H1 (cell line): ENCODE results near the gene IRAK3. TPM values are rescaled to one million over a fixed set of nuclear protein-coding genes. Genes with fewer than 3 reads are reported as not detected.
A peak's percentile ranks its signal among the peaks of the same experiment; 100 is the strongest.

Experiments used
- CTCF ChIA-PET: fragments of 300-600 bp; sonication (Branson Sonifier 250); formaldehyde crosslinking; loops from one replicate; lab custom pipeline; 2021; ENCODE audit not compliant: partially characterized antibody; lab: Charles Lee
- POLR2A ChIA-PET: fragments of 300-600 bp; sonication (Branson Sonifier 250); formaldehyde crosslinking; loops from one replicate; lab custom pipeline; 2021; ENCODE audit warnings: inconsistent platforms; ENCODE audit not compliant: partially characterized antibody; lab: Charles Lee
- DNase-seq, 2 experiments: peaks; one replicate each; pipeline versions ENCODE4 v3.0.0 to v3.0.0-alpha.2; 2010 to 2022; ENCODE audit warnings: low spot score in 2 of 2, low read depth in 1 of 2, mixed read lengths in 1 of 2
- FAIRE-seq: peaks from 2 replicates; lab custom pipeline; 2011; peaks lifted over from hg19 to GRCh38; lab: Jason Lieb, UNC
- H2AFZ ChIP-seq: 2 replicates; pipeline ENCODE4 v1.8.1; 2012; ENCODE audit warnings: low read length, inconsistent platforms
- H2AK5ac ChIP-seq: 2 replicates; pipeline ENCODE4 v1.6.1; 2013; ENCODE audit warnings: low read depth, low read length
- H2BK120ac ChIP-seq: replicated peaks from 2 replicates; pipeline ENCODE3; 2013; ENCODE audit warnings: low read depth, low read length, inconsistent platforms
- H2BK12ac ChIP-seq: 2 replicates; pipeline ENCODE4 v1.6.1; 2013; ENCODE audit warnings: low read depth, low read length
- H2BK15ac ChIP-seq: 2 replicates; pipeline ENCODE4 v1.6.1; 2013; ENCODE audit warnings: low read length
- H2BK20ac ChIP-seq: 2 replicates; pipeline ENCODE4 v1.6.1; 2013; ENCODE audit warnings: low read length
- H2BK5ac ChIP-seq: 2 replicates; pipeline ENCODE4 v1.6.1; 2013; ENCODE audit warnings: low read depth, low read length
- H3K14ac ChIP-seq: 2 replicates; pipeline ENCODE4 v1.6.1; 2013; ENCODE audit warnings: inconsistent platforms; ENCODE audit not compliant: insufficient read length
- H3K18ac ChIP-seq: 2 replicates; pipeline ENCODE4 v1.6.1; 2013; ENCODE audit warnings: low read length; ENCODE audit errors: extremely low read depth
- H3K23ac ChIP-seq: 2 replicates; pipeline ENCODE4 v1.6.1; 2013; ENCODE audit warnings: inconsistent platforms; ENCODE audit not compliant: insufficient read length
- H3K23me2 ChIP-seq: 2 replicates; pipeline ENCODE4 v1.6.1; 2013; ENCODE audit warnings: low read depth, low read length
- H3K27ac ChIP-seq: 2 replicates; pipeline ENCODE4 v1.6.1; 2011; ENCODE audit warnings: low read depth, low read length, inconsistent platforms
- H3K27me3 ChIP-seq, 4 experiments: replicated peaks in 1 of 4; 1 replicate in 1 of 4; 2 replicates in 3 of 4; pipeline versions ENCODE4 v1.6.1 to v1.8.1; 2011 to 2013; ENCODE audit warnings: low read length in 3 of 4, mild to moderate bottlenecking in 3 of 4, inconsistent platforms in 2 of 4, mixed read lengths in 2 of 4, moderate library complexity in 1 of 4; ENCODE audit not compliant: control insufficient read depth in 3 of 4, insufficient read depth in 3 of 4; ENCODE audit errors: extremely low read depth in 1 of 4
- H3K36me3 ChIP-seq, 4 experiments: 2 replicates each; pipeline versions ENCODE4 v1.6.1 to v1.8.1; 2011 to 2013; ENCODE audit warnings: mild to moderate bottlenecking in 4 of 4, low read length in 3 of 4, moderate library complexity in 2 of 4, control low read depth in 1 of 4, inconsistent platforms in 1 of 4; ENCODE audit not compliant: insufficient read depth in 4 of 4, control insufficient read depth in 2 of 4
- H3K4ac ChIP-seq: replicated peaks from 2 replicates; pipeline ENCODE3; 2013; ENCODE audit warnings: low read length, low read depth, mixed read lengths, inconsistent platforms; ENCODE audit not compliant: insufficient read length
- H3K4me1 ChIP-seq, 4 experiments: replicated peaks in 1 of 4; 1 replicate in 1 of 4; 2 replicates in 3 of 4; pipeline versions ENCODE4 v1.6.1 to v1.8.1; 2011 to 2013; ENCODE audit warnings: low read length in 3 of 4, inconsistent platforms in 2 of 4, mixed read lengths in 1 of 4; ENCODE audit not compliant: insufficient read depth in 4 of 4, control insufficient read depth in 3 of 4
- H3K4me2 ChIP-seq, 2 experiments: 2 replicates each; pipeline versions ENCODE4 v1.6.1 to v1.8.1; 2011 to 2013; ENCODE audit warnings: low read depth in 2 of 2, low read length in 2 of 2, control low read depth in 1 of 2, inconsistent platforms in 1 of 2, mild to moderate bottlenecking in 1 of 2; ENCODE audit not compliant: insufficient read depth in 1 of 2
- H3K4me3 ChIP-seq, 4 experiments: fragments of 200-600, 300-600 bp in 1 of 4; sonication (generic), shearing (Covaris generic), sonication (Bioruptor Twin) in 1 of 4; 2 replicates each; pipeline versions ENCODE4 v1.5.1 to v1.8.1; 2011 to 2016; ENCODE audit warnings: low read length in 4 of 4, low read depth in 3 of 4, control low read depth in 2 of 4, inconsistent platforms in 2 of 4, mild to moderate bottlenecking in 2 of 4, mixed read lengths in 1 of 4, moderate library complexity in 1 of 4; ENCODE audit not compliant: insufficient read depth in 2 of 4; ENCODE audit errors: extremely low read depth in 1 of 4
- H3K56ac ChIP-seq: replicated peaks from 2 replicates; pipeline ENCODE3; 2013; ENCODE audit warnings: low read depth, mild to moderate bottlenecking, mixed read lengths, low read length, inconsistent platforms; ENCODE audit not compliant: insufficient read length
- H3K79me1 ChIP-seq: 2 replicates; pipeline ENCODE4 v1.6.1; 2013; ENCODE audit warnings: low read depth, low read length, control low read depth
- H3K79me2 ChIP-seq, 2 experiments: 2 replicates each; pipeline versions ENCODE4 v1.6.1 to v1.8.1; 2012 to 2013; ENCODE audit warnings: low read length in 2 of 2, mild to moderate bottlenecking in 2 of 2, inconsistent platforms in 1 of 2; ENCODE audit not compliant: insufficient read depth in 2 of 2, control insufficient read depth in 1 of 2
- H3K9ac ChIP-seq, 4 experiments: replicated peaks in 1 of 4; 1 replicate in 1 of 4; 2 replicates in 3 of 4; pipeline versions ENCODE4 v1.6.1 to v1.8.1; 2011 to 2013; ENCODE audit warnings: low read depth in 3 of 4, low read length in 3 of 4, control low read depth in 2 of 4, mild to moderate bottlenecking in 2 of 4, moderate library complexity in 2 of 4, inconsistent platforms in 1 of 4; ENCODE audit errors: extremely low read depth in 1 of 4
- H3K9me3 ChIP-seq, 2 experiments: 2 replicates each; pipeline versions ENCODE4 v1.6.1 to v1.8.1; 2012 to 2013; ENCODE audit warnings: mild to moderate bottlenecking in 2 of 2, moderate library complexity in 2 of 2, control low read depth in 1 of 2, inconsistent platforms in 1 of 2, low read depth in 1 of 2, low read length in 1 of 2, mixed read lengths in 1 of 2; ENCODE audit not compliant: insufficient read depth in 2 of 2
- H4K20me1 ChIP-seq, 2 experiments: replicated peaks in 1 of 2; 2 replicates each; pipeline versions ENCODE3 to v1.8.1; 2011 to 2013; ENCODE audit warnings: inconsistent platforms in 2 of 2, low read length in 2 of 2, mild to moderate bottlenecking in 1 of 2; ENCODE audit not compliant: insufficient read depth in 2 of 2, control insufficient read depth in 1 of 2
- H4K5ac ChIP-seq: 2 replicates; pipeline ENCODE4 v1.6.1; 2013; ENCODE audit warnings: low read length, low read depth, mixed read lengths, inconsistent platforms; ENCODE audit not compliant: insufficient read length
- H4K8ac ChIP-seq: 2 replicates; pipeline ENCODE4 v1.8.0; 2013; ENCODE audit warnings: mild to moderate bottlenecking, moderate library complexity, low read length, inconsistent platforms; ENCODE audit not compliant: insufficient read depth; ENCODE audit errors: extremely low read depth
- H4K91ac ChIP-seq: replicated peaks from 2 replicates; pipeline ENCODE3; 2013; ENCODE audit warnings: low read length, mixed read lengths, inconsistent platforms; ENCODE audit not compliant: insufficient read length
- BCL11A ChIP-seq, 2 experiments: IDR thresholded peaks; one replicate each; pipeline ENCODE4 v1.6.1; 2011; ENCODE audit warnings: low read depth in 2 of 2, low read length in 2 of 2, mild to moderate bottlenecking in 2 of 2
- CTBP2 ChIP-seq: IDR thresholded peaks from 2 replicates; pipeline ENCODE4 v1.7.0; 2011; ENCODE audit warnings: borderline replicate concordance, mild to moderate bottlenecking, moderate library complexity, mixed read lengths, low read length; ENCODE audit not compliant: insufficient read depth, insufficient read length
- MAX ChIP-seq: IDR thresholded peaks from 2 replicates; pipeline ENCODE4 v1.6.1; 2012; ENCODE audit warnings: inconsistent platforms
- SIX5 ChIP-seq: IDR thresholded peaks from 2 replicates; pipeline ENCODE4 v1.6.1; 2011; ENCODE audit warnings: mild to moderate bottlenecking, low read depth, low read length
- SP2 ChIP-seq: IDR thresholded peaks from 2 replicates; pipeline ENCODE4 v1.6.1; 2012; ENCODE audit warnings: mild to moderate bottlenecking, low read length, inconsistent platforms
- SUZ12 ChIP-seq: fragments of 200-600 bp; sonication (generic); IDR thresholded peaks from 2 replicates; pipeline ENCODE4 v1.6.1; 2012; ENCODE audit warnings: mild to moderate bottlenecking, inconsistent platforms, low read length, moderate library complexity, mixed read lengths
- WGBS, 2 experiments: shearing (Covaris generic) in 1 of 2; methylation state at CpG; one replicate each; pipeline versions ENCODE4 v1.1.6 to v1.1.7; 2013 to 2015; ENCODE audit warnings: low lambda C conversion rate in 2 of 2, mixed read lengths in 2 of 2, inconsistent platforms in 1 of 2, low coverage in 1 of 2, missing lambda C conversion rate in 1 of 2; ENCODE audit not compliant: insufficient replicate concordance in 2 of 2, insufficient coverage in 1 of 2, insufficient read length in 1 of 2; ENCODE audit errors: extremely low coverage in 1 of 2, missing lambda C conversion rate in 1 of 2; 5-methylcytosine and 5-hydroxymethylcytosine counted together
- polyA plus RNA-seq, 7 experiments: library from polyadenylated mRNA; depleted of rRNA in 3 of 7; stranded (reverse) in 5 of 7; unstranded in 2 of 7; fragments of >200 nt in 5 of 7; fragments of 200-250 nt in 2 of 7; gene quantifications; 1 replicate in 5 of 7; 2 replicates in 1 of 7; 4 replicates in 1 of 7; pipeline versions ENCODE4 v1.2.1 to v1.2.3, GENCODE V29; 2011 to 2013; ENCODE audit warnings: missing spikeins in 2 of 7, mixed read lengths in 2 of 7
- total RNA-seq: library from RNA; stranded (reverse); fragmentation: NEBNext Ultra II Directional; extraction: Animal tissue kit (Norgen Biotek cat#: 25700); gene quantifications from 2 replicates; pipeline ENCODE4 v1.2.1, GENCODE V29; 2021

Gene IRAK3
- total and polyA plus RNA-seq, 2 of the 8 experiments (the other 6 are each of a cell fraction or from before 2014, with no cell fraction given): 0.51 to 2.2 TPM

- no peak overlapping the region for H3K27ac ChIP-seq
- peaks cover 7% of the 10 kb centered on the region for H3K23me2 ChIP-seq
- H3K14ac ChIP-seq: no peak overlapping the region
- H3K36me3 ChIP-seq: peaks cover 0 to 3% (median 0%) of the 10 kb centered on the region in 4 experiments; a peak in 1 of 8 replicates
- no peak overlapping the region for H3K4me3 ChIP-seq
- H3K23ac ChIP-seq: no peak overlapping the region
- H2AFZ ChIP-seq: no peak overlapping the region; the same call in 1 of the 2 replicates
- no peak overlapping the region for H2BK12ac ChIP-seq
- no peak for TF ChIP-seq MAX
- TF ChIP-seq BCL11A (IDR thresholded peaks at IDR 0.05; ENCODE audit: low read depth in 2 of 2, low read length in 2 of 2): no peak
- TF ChIP-seq SIX5: no peak
- no peak for TF ChIP-seq CTBP2
- no peak for TF ChIP-seq SUZ12
- TF ChIP-seq SP2: no peak
- no peaks in the 10 kb centered on the region for H3K79me1 ChIP-seq
- no peak overlapping the region for H3K9ac ChIP-seq
- H3K4me1 ChIP-seq: no peaks in the 10 kb centered on the region; a peak in 1 of 7 replicates
- no peak overlapping the region for H3K4me2 ChIP-seq
- no peak for FAIRE-seq
- no peak for DNase-seq
- CTCF ChIA-PET: interaction anchor here (1.5 kb wide), 1 partner anchor 39 kb away, joined by 5 read pairs; no protein-coding TSS in a partner anchor
- 82 to 100% methylated on average over 1 to 3 of the region's 3 CpGs for WGBS, 2 experiments
- no peak overlapping the region for H3K56ac ChIP-seq
- no peak overlapping the region for H4K91ac ChIP-seq
- no peak overlapping the region for H3K18ac ChIP-seq
- 0 out of 4 replicates have a peak, but pooled peaks cover 0 to 3% of the 10 kb centered on the region in 2 experiments for H3K79me2 ChIP-seq
- no peak overlapping the region for H4K8ac ChIP-seq
- POLR2A ChIA-PET: interaction anchor here (1.7 to 2.1 kb wide), 2 partner anchors 17 to 20 kb away, joined by 4 to 11 read pairs; no protein-coding TSS in a partner anchor
- H4K20me1 ChIP-seq: no peaks in the 10 kb centered on the region
- H4K5ac ChIP-seq: no peak overlapping the region
- no peak overlapping the region for H2BK5ac ChIP-seq
- peak overlapping the region; percentile 88; the same call in 1 of the 2 replicates for H2BK15ac ChIP-seq
- no peak overlapping the region for H2BK120ac ChIP-seq
- H3K27me3 ChIP-seq: no peaks in the 10 kb centered on the region
- H3K4ac ChIP-seq: no peak overlapping the region
- H2AK5ac ChIP-seq: no peak overlapping the region
- H2BK20ac ChIP-seq: peak overlapping the region; percentile 32; the same call in 1 of the 2 replicates
- peaks cover 0 to 13% of the 10 kb centered on the region in 2 experiments; a peak in 1 of 4 replicates for H3K9me3 ChIP-seq
Observed at GRCh38 chr12:66170606-66171005, 18.4 kb upstream of the IRAK3 start.
